Epithelial cell of esophagus (primary cell): ENCODE results near the gene ZNF532.

Source experiments
- DNase-seq: peaks from one replicate; pipeline ENCODE4 v3.0.0; 2010; ENCODE audit warnings: low read depth
- H3K4me3 ChIP-seq: 2 replicates; pipeline ENCODE4 v1.5.1; 2011; ENCODE audit warnings: mild to moderate bottlenecking, low read length, control low read depth
- TF ChIP-seq, protein P1 (sequence below): IDR thresholded peaks from 2 replicates; pipeline ENCODE4 v1.5.1; 2011; ENCODE audit warnings: low read depth, mild to moderate bottlenecking, low read length, control low read depth, inconsistent platforms; ENCODE audit not compliant: insufficient read depth; ENCODE audit errors: missing control alignments

ZNF532 gene

GRCh38 chr18:58863539-58864145 is 1.0 kb upstream of the ZNF532 start:
- TF ChIP-seq, protein P1, sequence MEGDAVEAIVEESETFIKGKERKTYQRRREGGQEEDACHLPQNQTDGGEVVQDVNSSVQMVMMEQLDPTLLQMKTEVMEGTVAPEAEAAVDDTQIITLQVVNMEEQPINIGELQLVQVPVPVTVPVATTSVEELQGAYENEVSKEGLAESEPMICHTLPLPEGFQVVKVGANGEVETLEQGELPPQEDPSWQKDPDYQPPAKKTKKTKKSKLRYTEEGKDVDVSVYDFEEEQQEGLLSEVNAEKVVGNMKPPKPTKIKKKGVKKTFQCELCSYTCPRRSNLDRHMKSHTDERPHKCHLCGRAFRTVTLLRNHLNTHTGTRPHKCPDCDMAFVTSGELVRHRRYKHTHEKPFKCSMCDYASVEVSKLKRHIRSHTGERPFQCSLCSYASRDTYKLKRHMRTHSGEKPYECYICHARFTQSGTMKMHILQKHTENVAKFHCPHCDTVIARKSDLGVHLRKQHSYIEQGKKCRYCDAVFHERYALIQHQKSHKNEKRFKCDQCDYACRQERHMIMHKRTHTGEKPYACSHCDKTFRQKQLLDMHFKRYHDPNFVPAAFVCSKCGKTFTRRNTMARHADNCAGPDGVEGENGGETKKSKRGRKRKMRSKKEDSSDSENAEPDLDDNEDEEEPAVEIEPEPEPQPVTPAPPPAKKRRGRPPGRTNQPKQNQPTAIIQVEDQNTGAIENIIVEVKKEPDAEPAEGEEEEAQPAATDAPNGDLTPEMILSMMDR, result no peak
- DNase-seq, result peak; percentile 50
- peak overlapping the region; percentile 30 for H3K4me3 ChIP-seq

- TF ChIP-seq, protein P1, result no peak
- H3K4me3 ChIP-seq, result peak overlapping the region; percentile 30
- DNase-seq, result no peak
Observed at GRCh38 chr18:58865033-58865590, 435 bp downstream of the ZNF532 start.

- TF ChIP-seq, protein P1, result no peak
- no peak overlapping the region for H3K4me3 ChIP-seq
- DNase-seq, result peak; percentile 11
Observed at GRCh38 chr18:58865701-58866065, 1.0 kb downstream of the ZNF532 start.

GRCh38 chr18:58866066-58866772 is 1.5 kb downstream of the ZNF532 start:
- DNase-seq, result peak; percentile 9
- H3K4me3 ChIP-seq, result no peak overlapping the region
- TF ChIP-seq, protein P1, result no peak

GRCh38 chr18:58866773-58867150 is 2.1 kb downstream of the ZNF532 start:
- TF ChIP-seq, protein P1, result no peak

GRCh38 chr18:58867281-58867961 is 2.7 kb downstream of the ZNF532 start:
- H3K4me3 ChIP-seq, result peak overlapping the region; percentile 15
- TF ChIP-seq, protein P1, result no peak
- peak; percentile 96 for DNase-seq

More at GRCh38 chr18:58866773-58867150, 2.1 kb downstream of the ZNF532 start:
- H3K4me3 ChIP-seq, result no peak overlapping the region
- no peak for DNase-seq
